HepG2 (cell line): ENCODE results near the gene DENND10. TPM values are rescaled to one million over a fixed set of nuclear protein-coding genes. Genes with fewer than 3 reads are reported as not detected.
A peak's percentile ranks its signal among the peaks of the same experiment; 100 is the strongest.

Experiments used
- ATAC-seq: fragments of 200-7000 bp; cut with Tn5 transposase; 3 replicates; pipeline ENCODE4 v1.9.1; 2020; ENCODE audit warnings: mild to moderate bottlenecking, moderate library complexity
- BruUV-seq: library from RNA; stranded (reverse); fragments of 400-500 nt; replicated peaks from 2 replicates; lab custom pipeline; 2021; lab: Mats Ljungman, UMichigan
- CTCF ChIA-PET: fragments of 300-600 bp; formaldehyde crosslinking; extraction: SDS; loops from one replicate; lab custom pipeline; 2021; ENCODE audit warnings: low total read pairs, inconsistent platforms, low intra/inter-chr PET ratio; lab: Yijun Ruan, JAX
- POLR2A ChIA-PET: fragments of 350-600 bp; sonication (Branson Sonifier 250); formaldehyde crosslinking; loops from one replicate; lab custom pipeline; 2020; ENCODE audit warnings: antibody characterized with exemption, inconsistent platforms; lab: Yijun Ruan, JAX
- DNase-seq: peaks from one replicate; pipeline ENCODE4 v3.0.0-alpha.2; 2015; ENCODE audit warnings: low spot score
- FAIRE-seq: peaks from 3 replicates; lab custom pipeline; 2011; peaks lifted over from hg19 to GRCh38; lab: Jason Lieb, UNC
- H2AFZ ChIP-seq: one replicate; pipeline ENCODE4 v1.6.1; 2011; ENCODE audit warnings: low read length, inconsistent platforms
- H3K27ac ChIP-seq: fragments of 300-600 bp; 3 replicates; pipeline ENCODE4 v1.8.0; 2011; ENCODE audit warnings: mixed run types, mild to moderate bottlenecking, mixed read lengths, low read length, inconsistent platforms; ENCODE audit not compliant: insufficient read depth; ENCODE audit errors: extremely low read length
- H3K27me3 ChIP-seq, 2 experiments: fragments of 200-600 bp in 1 of 2; 2 replicates in 1 of 2; 3 replicates in 1 of 2; pipeline versions ENCODE4 v1.6.0 to v1.8.0; 2011; ENCODE audit warnings: low read length in 2 of 2, mild to moderate bottlenecking in 2 of 2, moderate library complexity in 2 of 2, inconsistent platforms in 1 of 2; ENCODE audit not compliant: insufficient read depth in 2 of 2, control insufficient read depth in 1 of 2
- H3K36me3 ChIP-seq, 2 experiments: fragments of 200-600 bp in 1 of 2; replicated peaks in 1 of 2; 2 replicates in 1 of 2; 3 replicates in 1 of 2; pipeline versions ENCODE4 v1.5.1 to v1.8.0; 2011; ENCODE audit warnings: low read length in 2 of 2, inconsistent platforms in 1 of 2; ENCODE audit not compliant: insufficient read depth in 2 of 2, control insufficient read depth in 1 of 2
- H3K4me1 ChIP-seq: 2 replicates; pipeline ENCODE4 v1.5.1; 2012; ENCODE audit warnings: low read length, inconsistent platforms; ENCODE audit not compliant: insufficient read depth
- H3K4me2 ChIP-seq: 2 replicates; pipeline ENCODE4 v1.6.0; 2011; ENCODE audit warnings: low read depth, low read length, inconsistent platforms
- H3K4me3 ChIP-seq, 3 experiments: fragments of 200-600 bp in 1 of 3; sonication (generic), shearing (Covaris generic) in 1 of 3; replicated peaks in 1 of 3; 2 replicates each; pipeline ENCODE4 v1.5.1; 2011 to 2016; ENCODE audit warnings: low read length in 3 of 3, inconsistent platforms in 2 of 3, low read depth in 2 of 3, mild to moderate bottlenecking in 2 of 3, control low read depth in 1 of 3, mixed read lengths in 1 of 3; ENCODE audit not compliant: insufficient read depth in 1 of 3
- H3K79me2 ChIP-seq: one replicate; pipeline ENCODE4 v1.6.1; 2011; ENCODE audit warnings: low read length, inconsistent platforms; ENCODE audit not compliant: insufficient read depth
- H3K9ac ChIP-seq: 2 replicates; pipeline ENCODE4 v1.6.0; 2011; ENCODE audit warnings: mild to moderate bottlenecking, low read depth, low read length, inconsistent platforms; ENCODE audit not compliant: insufficient read depth
- H3K9me3 ChIP-seq: 2 replicates; pipeline ENCODE4 v1.5.1; 2012; ENCODE audit warnings: mild to moderate bottlenecking, low read length
- H4K20me1 ChIP-seq: 2 replicates; pipeline ENCODE4 v1.6.0; 2011; ENCODE audit warnings: inconsistent platforms, mild to moderate bottlenecking, low read length, moderate library complexity; ENCODE audit not compliant: insufficient read depth
- AGO2 ChIP-seq: fragments of 200-400 bp; formaldehyde crosslinking; optimal IDR thresholded peaks from 2 replicates; pipeline ENCODE3; 2017; ENCODE audit warnings: mild to moderate bottlenecking, low read depth, low read length, moderate library complexity
- CCAR2 ChIP-seq: fragments of 200-400 bp; formaldehyde crosslinking; optimal IDR thresholded peaks from 2 replicates; pipeline ENCODE3; 2018; ENCODE audit warnings: low read depth, mild to moderate bottlenecking, low read length, moderate library complexity
- FOXP1 ChIP-seq, 2 experiments: fragments of 450-650 bp in 1 of 2; IDR thresholded peaks; 2 replicates each; pipeline ENCODE4 v1.6.1; 2017 to 2018; ENCODE audit warnings: antibody characterized with exemption in 1 of 2
- KLF15 ChIP-seq: sonication (generic); formaldehyde crosslinking; IDR thresholded peaks from 2 replicates; pipeline ENCODE4 v1.8.1; 2023; ENCODE audit warnings: borderline replicate concordance, mild to moderate bottlenecking, inconsistent platforms, missing genetic modification reagents, mixed read lengths
- NR3C1 ChIP-seq: sonication (generic); formaldehyde crosslinking; IDR thresholded peaks from 2 replicates; pipeline ENCODE4 v1.4.0; 2020; ENCODE audit warnings: missing genetic modification reagents
- RFXANK ChIP-seq: IDR thresholded peaks from 2 replicates; pipeline ENCODE4 v1.6.1; 2016
- SAP130 ChIP-seq: IDR thresholded peaks from 2 replicates; pipeline ENCODE4 v1.6.1; 2016; ENCODE audit warnings: low read depth
- ZFP36L1 ChIP-seq: sonication (generic); formaldehyde crosslinking; IDR thresholded peaks from 2 replicates; pipeline ENCODE4 v1.8.0; 2022; ENCODE audit warnings: mild to moderate bottlenecking, missing genetic modification reagents, moderate library complexity
- ZFYVE20 ChIP-seq: sonication (generic); formaldehyde crosslinking; IDR thresholded peaks from 2 replicates; pipeline ENCODE4 v1.8.0; 2023; ENCODE audit warnings: low read depth, mild to moderate bottlenecking, moderate library complexity, missing genetic modification reagents, borderline replicate concordance
- ZKSCAN1 ChIP-seq: fragments of 150-350 bp; IDR thresholded peaks from 2 replicates; pipeline ENCODE4 v1.6.1; 2014; ENCODE audit warnings: low read length
- ZMYM4 ChIP-seq: sonication (generic); formaldehyde crosslinking; IDR thresholded peaks from 2 replicates; pipeline ENCODE4 v1.8.1; 2023; ENCODE audit warnings: mild to moderate bottlenecking, missing genetic modification reagents
- ZNF180 ChIP-seq: sonication (generic); formaldehyde crosslinking; IDR thresholded peaks from 2 replicates; pipeline ENCODE4 v1.4.0; 2020; ENCODE audit warnings: low read depth, missing genetic modification reagents, borderline replicate concordance
- ZNF34 ChIP-seq: sonication (generic); formaldehyde crosslinking; IDR thresholded peaks from 2 replicates; pipeline ENCODE4 v1.4.0; 2020; ENCODE audit warnings: mild to moderate bottlenecking, missing genetic modification reagents, borderline replicate concordance
- ZNF607 ChIP-seq: sonication (generic); formaldehyde crosslinking; IDR thresholded peaks from 2 replicates; pipeline ENCODE4 v1.5.1; 2020; ENCODE audit warnings: missing genetic modification reagents, mild to moderate bottlenecking, borderline replicate concordance
- WGBS: methylation state at CpG from one replicate; pipeline ENCODE4 v1.1.6; 2017; ENCODE audit warnings: low lambda C conversion rate; 5-methylcytosine and 5-hydroxymethylcytosine counted together
- in situ Hi-C: cut with HindIII; loops from 2 replicates; pipeline ENCODE4 v1.10.0; 2017; ENCODE audit warnings: low pct_unique_long_range_greater_than_20kb; ENCODE audit not compliant: extremely low pct_ligation_motif_present
- intact Hi-C: fragments of 100-400 bp; cut with micrococcal nuclease; formaldehyde crosslinking; loops from one replicate; pipeline ENCODE4 v1.10.0; 2022; ENCODE audit not compliant: unreplicated experiment
- polyA plus RNA-seq, 8 experiments: library from polyadenylated mRNA; depleted of rRNA in 3 of 8; stranded (reverse) in 7 of 8; unstranded in 1 of 8; fragments of >200 nt; fragmentation: Illumina TruSeq in 4 of 8; extraction: Trizol in 4 of 8; gene quantifications; 2 replicates each; pipeline versions ENCODE4 v1.2.1 to v1.2.3, GENCODE V29; 2011 to 2016; ENCODE audit warnings: low read depth in 4 of 8, missing spikeins in 1 of 8, mixed read lengths in 1 of 8; ENCODE audit not compliant: insufficient read depth in 1 of 8
- total RNA-seq, 5 experiments: library from RNA; depleted of rRNA; stranded (reverse); fragments of >200 nt; fragmentation: Illumina TruSeq; extraction: Trizol; gene quantifications; 2 replicates each; pipeline ENCODE4 v1.2.3, GENCODE V29; 2016; ENCODE audit warnings: low read depth in 1 of 5
- TF ChIP-seq, protein P1 (sequence below): sonication (generic); formaldehyde crosslinking; IDR thresholded peaks from 2 replicates; pipeline ENCODE4 v1.5.0; 2020; ENCODE audit warnings: mild to moderate bottlenecking, missing genetic modification reagents
- TF ChIP-seq, protein P2 (sequence below): sonication (generic); formaldehyde crosslinking; IDR thresholded peaks from 2 replicates; pipeline ENCODE4 v1.4.0; 2020; ENCODE audit warnings: missing genetic modification reagents

The DENND10 gene
- total and polyA plus RNA-seq, 2 of the 13 experiments (the other 11 are each of a cell fraction or from before 2014, with no cell fraction given) = 43.7 to 78.8 TPM

DNA sequence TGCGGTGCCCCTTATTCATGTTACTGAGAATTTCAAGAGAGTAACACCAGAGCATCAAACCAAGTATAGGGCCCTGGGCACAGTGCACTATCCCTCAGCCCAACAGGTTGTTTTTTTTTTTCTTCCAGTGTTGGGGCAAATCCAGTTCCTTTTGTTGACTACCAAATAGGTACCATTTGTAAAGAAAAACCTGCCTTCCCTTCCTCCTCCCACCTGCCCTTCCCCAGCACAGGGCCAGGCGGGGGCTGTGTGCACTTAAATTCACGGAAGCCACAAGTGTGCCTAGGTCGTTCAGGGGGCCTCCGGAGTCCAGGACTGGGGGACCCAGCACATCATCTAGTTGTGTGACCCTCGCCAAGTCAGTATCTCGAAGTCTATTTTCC is 62.2 kb downstream of the DENND10 start:
- Histone ChIP-seq H3K9ac (peak overlapping the region; percentile 95), H3K36me3 (peaks cover 4 to 37% of the 10 kb centered on the region in 2 experiments), H3K27ac (peak overlapping the region; percentile 91), H3K27me3 (no peaks in the 10 kb centered on the region), H3K4me1 (peaks cover 26% of the 10 kb centered on the region), H3K79me2 (peaks cover 3% of the 10 kb centered on the region), H3K9me3 (no peaks in the 10 kb centered on the region), H3K4me3 (peak overlapping the region; percentile 75 to 81 (median 76)), H4K20me1 (no peaks in the 10 kb centered on the region), H3K4me2 (peak overlapping the region; percentile 97), H2AFZ (no peak overlapping the region)
- POLR2A ChIA-PET = interaction anchor here (0.6 to 2.6 kb wide), 7 partner anchors 11 to 429 kb away, joined by 3 to 14 read pairs (median 6); partner anchors contain the start of gene EIF3A
- FAIRE-seq (no peak), DNase-seq (no peak), ATAC-seq (peak; percentile 48)
- BruUV-seq = TSS peak; percentile 82
- CTCF ChIA-PET = no interaction called here
- WGBS = 70% methylated on average over 7 of the region's 7 CpGs
- in situ Hi-C loops (no loop called here), intact Hi-C loops (loop anchor here (10.0 kb wide), 1 partner anchor 411 kb away; the partner anchor contains the start of gene CACUL1)
- TF ChIP-seq FOXP1 (IDR thresholded peaks at IDR 0.05) (no peak), FOXP1 (CRISPR knock-in tag; IDR thresholded peaks at IDR 0.05) (no peak), AGO2 (peak; percentile 70), KLF15 (CRISPR knock-in tag) (no peak), ZMYM4 (no peak; the same call in 1 of the 2 replicates), ZNF607 (CRISPR knock-in tag) (0 out of 2 replicates have a peak, but pooled peaks have one; percentile 54), ZFYVE20 (no peak), CCAR2 (no peak), NR3C1 (no peak), SAP130 (CRISPR knock-in tag) (no peak), RFXANK (CRISPR knock-in tag) (no peak), ZKSCAN1 (no peak), ZNF180 (no peak), ZNF34 (CRISPR knock-in tag) (0 out of 2 replicates have a peak, but pooled peaks have one; percentile 25), ZFP36L1 (CRISPR knock-in tag) (no peak)
- TF ChIP-seq, protein P1, sequence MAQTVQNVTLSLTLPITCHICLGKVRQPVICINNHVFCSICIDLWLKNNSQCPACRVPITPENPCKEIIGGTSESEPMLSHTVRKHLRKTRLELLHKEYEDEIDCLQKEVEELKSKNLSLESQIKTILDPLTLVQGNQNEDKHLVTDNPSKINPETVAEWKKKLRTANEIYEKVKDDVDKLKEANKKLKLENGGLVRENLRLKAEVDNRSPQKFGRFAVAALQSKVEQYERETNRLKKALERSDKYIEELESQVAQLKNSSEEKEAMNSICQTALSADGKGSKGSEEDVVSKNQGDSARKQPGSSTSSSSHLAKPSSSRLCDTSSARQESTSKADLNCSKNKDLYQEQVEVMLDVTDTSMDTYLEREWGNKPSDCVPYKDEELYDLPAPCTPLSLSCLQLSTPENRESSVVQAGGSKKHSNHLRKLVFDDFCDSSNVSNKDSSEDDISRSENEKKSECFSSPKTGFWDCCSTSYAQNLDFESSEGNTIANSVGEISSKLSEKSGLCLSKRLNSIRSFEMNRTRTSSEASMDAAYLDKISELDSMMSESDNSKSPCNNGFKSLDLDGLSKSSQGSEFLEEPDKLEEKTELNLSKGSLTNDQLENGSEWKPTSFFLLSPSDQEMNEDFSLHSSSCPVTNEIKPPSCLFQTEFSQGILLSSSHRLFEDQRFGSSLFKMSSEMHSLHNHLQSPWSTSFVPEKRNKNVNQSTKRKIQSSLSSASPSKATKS (CRISPR knock-in tag) = no peak
- TF ChIP-seq, protein P2, sequence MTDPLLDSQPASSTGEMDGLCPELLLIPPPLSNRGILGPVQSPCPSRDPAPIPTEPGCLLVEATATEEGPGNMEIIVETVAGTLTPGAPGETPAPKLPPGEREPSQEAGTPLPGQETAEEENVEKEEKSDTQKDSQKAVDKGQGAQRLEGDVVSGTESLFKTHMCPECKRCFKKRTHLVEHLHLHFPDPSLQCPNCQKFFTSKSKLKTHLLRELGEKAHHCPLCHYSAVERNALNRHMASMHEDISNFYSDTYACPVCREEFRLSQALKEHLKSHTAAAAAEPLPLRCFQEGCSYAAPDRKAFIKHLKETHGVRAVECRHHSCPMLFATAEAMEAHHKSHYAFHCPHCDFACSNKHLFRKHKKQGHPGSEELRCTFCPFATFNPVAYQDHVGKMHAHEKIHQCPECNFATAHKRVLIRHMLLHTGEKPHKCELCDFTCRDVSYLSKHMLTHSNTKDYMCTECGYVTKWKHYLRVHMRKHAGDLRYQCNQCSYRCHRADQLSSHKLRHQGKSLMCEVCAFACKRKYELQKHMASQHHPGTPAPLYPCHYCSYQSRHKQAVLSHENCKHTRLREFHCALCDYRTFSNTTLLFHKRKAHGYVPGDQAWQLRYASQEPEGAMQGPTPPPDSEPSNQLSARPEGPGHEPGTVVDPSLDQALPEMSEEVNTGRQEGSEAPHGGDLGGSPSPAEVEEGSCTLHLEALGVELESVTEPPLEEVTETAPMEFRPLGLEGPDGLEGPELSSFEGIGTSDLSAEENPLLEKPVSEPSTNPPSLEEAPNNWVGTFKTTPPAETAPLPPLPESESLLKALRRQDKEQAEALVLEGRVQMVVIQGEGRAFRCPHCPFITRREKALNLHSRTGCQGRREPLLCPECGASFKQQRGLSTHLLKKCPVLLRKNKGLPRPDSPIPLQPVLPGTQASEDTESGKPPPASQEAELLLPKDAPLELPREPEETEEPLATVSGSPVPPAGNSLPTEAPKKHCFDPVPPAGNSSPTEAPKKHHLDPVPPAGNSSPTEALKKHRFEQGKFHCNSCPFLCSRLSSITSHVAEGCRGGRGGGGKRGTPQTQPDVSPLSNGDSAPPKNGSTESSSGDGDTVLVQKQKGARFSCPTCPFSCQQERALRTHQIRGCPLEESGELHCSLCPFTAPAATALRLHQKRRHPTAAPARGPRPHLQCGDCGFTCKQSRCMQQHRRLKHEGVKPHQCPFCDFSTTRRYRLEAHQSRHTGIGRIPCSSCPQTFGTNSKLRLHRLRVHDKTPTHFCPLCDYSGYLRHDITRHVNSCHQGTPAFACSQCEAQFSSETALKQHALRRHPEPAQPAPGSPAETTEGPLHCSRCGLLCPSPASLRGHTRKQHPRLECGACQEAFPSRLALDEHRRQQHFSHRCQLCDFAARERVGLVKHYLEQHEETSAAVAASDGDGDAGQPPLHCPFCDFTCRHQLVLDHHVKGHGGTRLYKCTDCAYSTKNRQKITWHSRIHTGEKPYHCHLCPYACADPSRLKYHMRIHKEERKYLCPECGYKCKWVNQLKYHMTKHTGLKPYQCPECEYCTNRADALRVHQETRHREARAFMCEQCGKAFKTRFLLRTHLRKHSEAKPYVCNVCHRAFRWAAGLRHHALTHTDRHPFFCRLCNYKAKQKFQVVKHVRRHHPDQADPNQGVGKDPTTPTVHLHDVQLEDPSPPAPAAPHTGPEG (CRISPR knock-in tag) = no peak
